NCI-H2081 (cell line): ENCODE results near the gene MRPL18.
"Not testable (repeated sequence)": the region's sequence is repeated elsewhere in the genome, so short reads cannot be mapped to it uniquely, and the experiment has no call there.

Experiments
- DNase-seq, 2 experiments: peaks; one replicate each; lab custom pipeline; 2025; lab: John Stamatoyannopoulos, UW

MRPL18 gene

GRCh38 chr6:159817951-159818739 lies 27.9 kb downstream of the MRPL18 start:
- DNase-seq = no peak

DNA sequence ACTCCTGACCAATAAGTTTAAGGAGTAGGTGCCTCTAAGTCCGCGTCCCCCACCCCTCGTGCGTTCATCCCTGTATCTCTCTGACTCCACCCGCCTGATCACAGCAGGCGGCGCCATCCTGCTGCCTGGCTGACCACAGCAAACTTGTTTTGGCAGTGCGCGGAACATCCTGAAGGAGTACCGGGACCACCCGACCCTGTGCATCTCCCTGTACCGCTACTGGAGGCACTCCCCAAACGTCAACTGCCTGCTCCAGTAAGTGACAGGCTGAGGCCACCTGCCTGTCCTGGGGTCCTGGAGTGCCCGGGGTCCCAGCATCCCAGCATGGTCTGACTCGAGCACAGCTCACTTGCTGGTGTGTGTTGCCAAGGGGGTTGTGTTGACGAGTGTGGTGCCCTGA lies 28.8 kb downstream of the MRPL18 start:
- no peak for DNase-seq

- no peak for DNase-seq
Measured at GRCh38 chr6:159819932-159820640, 29.8 kb downstream of the MRPL18 start.

- DNase-seq = no peak
Measured at GRCh38 chr6:159821122-159821521, 30.9 kb downstream of the MRPL18 start.

DNA sequence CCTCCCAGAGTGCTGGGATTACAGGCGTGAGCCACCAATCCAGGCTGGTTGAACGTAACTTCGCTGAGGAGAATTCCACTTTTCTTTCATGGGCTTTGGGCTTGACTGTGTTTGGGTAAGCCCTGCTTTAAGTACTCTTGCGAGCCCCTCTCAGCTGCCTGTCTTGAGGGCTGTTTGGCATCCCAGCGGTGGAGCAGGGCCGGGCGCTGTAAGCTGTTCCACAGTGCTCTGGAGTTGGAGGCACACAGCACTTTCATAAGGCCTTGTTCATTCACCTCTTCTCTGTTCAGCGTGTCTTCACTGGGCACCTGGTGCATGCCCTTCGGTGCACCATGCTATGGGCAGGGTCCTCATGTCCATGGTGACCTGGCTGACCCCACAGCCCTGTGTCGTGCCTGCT lies 31.5 kb downstream of the MRPL18 start:
- DNase-seq = no peak

GRCh38 chr6:159823953-159824352 lies 33.7 kb downstream of the MRPL18 start:
- no peak for DNase-seq

DNA sequence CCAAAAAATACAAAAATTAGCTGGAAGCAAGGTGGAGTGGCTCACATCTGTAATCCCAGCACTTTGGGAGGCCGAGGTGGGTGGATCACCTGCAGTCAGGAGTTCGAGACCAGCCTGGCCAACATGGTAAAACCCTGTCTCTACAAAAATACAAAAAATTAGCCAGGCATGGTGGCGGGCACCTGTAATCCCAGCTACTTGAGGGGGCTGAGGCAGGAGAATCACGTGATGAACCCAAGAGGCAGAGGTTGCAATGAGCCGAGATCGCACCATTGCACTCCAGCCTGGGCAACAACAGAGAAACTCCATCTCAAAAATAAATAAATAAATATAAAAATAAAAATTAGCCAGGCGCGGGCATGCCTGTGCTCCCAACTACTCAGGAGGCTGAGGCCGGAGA lies 34.4 kb downstream of the MRPL18 start:
- DNase-seq = not testable (repeated sequence)

DNA sequence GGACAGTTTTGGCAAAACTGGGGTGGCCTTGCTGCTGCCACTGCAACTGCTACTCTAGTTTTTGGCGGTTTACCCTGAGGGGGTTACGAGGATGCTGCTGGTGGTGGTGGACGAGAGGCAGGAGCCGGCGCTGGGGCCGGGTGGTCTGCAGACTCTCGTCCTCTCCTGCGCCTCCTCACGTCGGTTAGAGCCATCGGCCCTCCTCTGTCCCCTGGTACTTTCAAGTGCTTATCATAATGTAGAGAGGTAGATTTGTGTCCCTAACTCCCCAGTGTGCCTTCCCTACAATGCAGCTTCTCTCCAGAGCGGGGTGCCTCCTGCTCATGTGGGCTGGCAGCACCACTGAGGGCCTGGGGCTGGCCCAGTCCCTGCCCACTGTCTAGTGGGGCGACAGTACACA lies 35.7 kb downstream of the MRPL18 start:
- DNase-seq = no peak

- DNase-seq = no peak
Measured at GRCh38 chr6:159826968-159827647, 36.8 kb downstream of the MRPL18 start.

GRCh38 chr6:159828074-159828473 lies 37.8 kb downstream of the MRPL18 start:
- DNase-seq = no peak

DNA sequence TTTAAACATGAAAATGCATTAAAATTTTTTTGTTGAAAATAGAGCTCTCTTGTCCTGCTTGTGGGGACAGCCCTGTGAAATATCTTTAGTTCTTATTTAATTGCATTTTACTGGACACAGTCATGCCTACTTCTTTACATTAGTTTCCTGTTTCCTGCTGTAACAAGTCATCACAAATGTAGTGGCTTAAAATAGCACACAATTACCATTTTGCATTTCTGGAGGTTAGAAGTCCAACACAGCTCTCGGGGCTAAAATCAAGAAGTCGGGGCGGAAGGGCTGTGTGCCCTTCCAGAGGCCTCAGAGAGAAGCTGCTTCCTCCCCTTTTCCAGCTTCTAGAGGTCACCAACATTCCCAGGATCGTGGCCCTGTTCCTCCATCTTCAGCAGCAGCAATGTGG lies 39.3 kb downstream of the MRPL18 start:
- DNase-seq = no peak

GRCh38 chr6:159830501-159831372 lies 40.5 kb downstream of the MRPL18 start:
- DNase-seq = no peak

GRCh38 chr6:159831373-159831679 lies 41.1 kb downstream of the MRPL18 start:
- peak in 1 of 2 experiments; percentile 35 for DNase-seq

GRCh38 chr6:159832946-159833345 lies 42.7 kb downstream of the MRPL18 start:
- DNase-seq = no peak

DNA sequence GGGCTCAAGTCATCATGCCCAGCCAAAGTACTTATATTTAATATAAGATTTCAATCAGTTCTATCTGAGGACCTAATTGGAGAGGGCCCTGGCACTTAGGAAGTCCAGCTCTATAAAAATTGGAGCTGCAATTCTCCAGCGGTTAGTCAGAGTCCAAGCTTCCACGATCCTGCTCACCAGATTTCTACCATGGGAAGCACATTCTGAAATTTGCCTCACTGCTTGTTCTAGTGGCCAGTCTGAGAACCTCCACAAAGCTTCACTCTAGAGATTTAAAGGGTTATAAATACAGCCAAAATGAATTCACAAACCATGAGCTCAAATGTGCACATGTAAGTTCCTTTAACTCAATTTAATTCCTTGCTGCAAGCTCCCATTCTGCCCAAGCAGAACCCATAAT lies 43.3 kb downstream of the MRPL18 start:
- no peak for DNase-seq

DNA sequence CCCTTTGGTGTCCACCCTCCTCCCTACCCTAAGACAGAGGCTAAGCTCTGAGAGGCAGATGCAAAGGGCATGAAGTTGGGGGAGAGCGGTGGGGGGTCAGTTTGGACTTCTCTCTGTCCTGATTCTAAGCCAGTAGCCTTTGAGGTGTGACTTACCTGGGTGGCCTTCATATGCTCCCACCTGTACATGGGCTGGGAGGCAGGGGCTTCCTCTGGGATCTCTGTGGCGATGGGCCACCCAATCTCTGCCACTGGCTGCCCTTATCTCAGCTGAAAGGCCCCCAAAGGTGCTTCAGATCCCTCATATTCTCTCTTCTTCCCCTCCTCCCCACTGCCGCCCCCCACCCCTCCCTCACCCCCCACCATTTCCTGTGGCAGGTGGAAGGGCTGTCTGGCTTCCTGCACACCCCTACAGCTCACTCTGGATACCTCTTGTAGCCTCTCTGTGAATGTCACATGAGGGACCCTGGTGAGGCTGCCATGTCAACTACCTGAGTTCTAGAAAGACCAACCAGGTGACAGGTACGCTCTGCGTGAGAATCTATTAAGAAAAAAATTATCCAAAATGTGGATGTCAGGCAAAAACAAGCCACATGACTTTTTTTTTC lies 43.8 kb downstream of the MRPL18 start:
- no peak for DNase-seq

DNA sequence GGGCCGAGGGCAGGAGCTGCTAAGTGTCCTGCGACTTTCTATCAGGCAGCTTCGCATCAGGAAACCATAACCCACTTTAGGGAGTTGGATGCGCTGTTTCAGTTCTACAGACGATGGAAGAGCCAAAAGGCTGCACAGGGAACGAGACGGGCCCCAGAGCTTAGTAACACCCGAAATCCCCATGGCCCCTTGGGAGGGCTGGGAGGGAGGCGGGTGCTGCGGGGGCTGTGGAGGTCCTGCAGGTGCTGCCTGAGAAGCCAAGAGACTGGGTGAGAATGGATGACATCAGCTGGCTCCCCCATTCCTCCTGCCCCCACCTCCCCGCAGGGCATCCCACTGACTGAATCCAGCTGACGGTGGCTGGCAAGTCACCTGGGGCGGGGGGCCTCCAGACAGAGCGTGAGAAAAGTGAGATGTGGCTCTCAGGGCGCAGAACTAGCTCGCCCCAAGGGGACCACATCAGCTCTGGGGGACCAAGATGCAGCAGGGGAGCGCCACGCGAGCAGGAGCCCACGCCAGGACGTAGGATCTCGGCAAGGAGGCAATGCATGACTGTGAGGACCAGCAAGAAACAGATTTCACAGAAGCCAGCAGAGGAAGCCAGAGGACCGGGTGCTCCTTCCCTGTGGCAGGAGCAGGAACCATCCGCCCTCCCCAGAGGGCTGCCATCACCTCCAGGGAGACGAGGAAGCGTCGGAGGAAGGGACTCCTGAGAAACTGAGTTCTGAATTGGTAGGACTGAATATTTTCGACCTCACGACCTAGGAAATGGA lies 46.6 kb downstream of the MRPL18 start:
- no peak for DNase-seq

DNA sequence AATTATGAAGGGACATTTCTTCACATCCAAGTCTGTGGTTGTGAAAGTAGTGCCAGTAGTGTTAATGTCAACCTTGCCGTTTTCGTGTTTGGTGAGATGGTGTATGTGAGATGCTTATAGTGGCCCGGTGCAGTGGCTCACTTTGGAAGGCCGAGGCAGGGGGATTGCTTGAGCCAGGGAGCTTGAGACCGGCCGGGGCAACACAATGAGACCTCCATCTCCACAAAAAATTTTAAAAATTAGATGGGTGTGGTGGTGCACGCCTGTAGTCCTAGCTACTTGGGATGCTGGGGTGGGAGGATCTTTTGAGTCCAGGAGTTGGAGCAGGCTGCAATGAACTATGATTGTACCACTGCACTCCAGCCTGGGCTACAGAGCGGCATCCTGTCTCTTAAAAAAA lies 47.2 kb downstream of the MRPL18 start:
- DNase-seq = no peak

GRCh38 chr6:159838020-159838744 lies 47.9 kb downstream of the MRPL18 start:
- no peak for DNase-seq

DNA sequence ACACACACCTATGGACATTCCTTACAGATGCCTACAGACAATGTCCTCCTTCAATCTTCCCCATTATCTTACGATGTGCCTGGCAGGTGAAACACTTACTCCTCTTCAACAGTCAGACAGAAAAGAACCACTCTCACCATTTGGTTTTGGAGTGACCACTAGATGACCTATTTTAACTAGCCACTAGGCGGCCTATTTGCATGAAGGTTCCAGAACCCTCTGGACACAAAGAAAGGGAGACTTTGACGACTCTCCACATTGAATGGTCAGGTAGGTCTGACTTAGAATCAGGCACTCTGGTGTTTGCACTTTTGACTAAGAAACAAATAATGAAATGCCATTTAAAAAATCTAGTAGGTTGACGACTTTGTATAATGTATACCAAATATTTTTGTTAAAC lies 51.8 kb downstream of the MRPL18 start:
- no peak for DNase-seq
